ENCODE data around the gene DHX16. TPM values are rescaled to one million over a fixed set of nuclear protein-coding genes. Genes with fewer than 3 reads are reported as not detected.
A peak's percentile ranks its signal among the peaks of the same experiment; 100 is the strongest.

The DHX16 gene
- total RNA-seq, 1 experiment from 2014 or later, result 41.3 TPM

GRCh38 chr6:30657454-30657853 is 15.4 kb downstream of the DHX16 start:
- no TSS peak for BruUV-seq (replicated peaks)
- intact Hi-C loops (cut with micrococcal nuclease), result no loop called here
- H3K36me3 Mint-ChIP-seq (ENCODE audit: insufficient read depth, unreplicated experiment), result peaks cover 85% of the 10 kb centered on the region

GRCh38 chr6:30656513-30656912 is 16.3 kb downstream of the DHX16 start:
- CTCF ChIA-PET, result interaction anchor here (0.6 kb wide), 2 partner anchors 124 to 1000 kb away, joined by 3 read pairs; no protein-coding TSS in a partner anchor
- intact Hi-C loops (cut with micrococcal nuclease), result no loop called here
- no peak for DNase-seq (ENCODE audit: unreplicated experiment)
- TF ChIP-seq CTCF (IDR thresholded peaks at IDR 0.05; ENCODE audit: unreplicated experiment), result no peak
- POLR2A ChIA-PET, result interaction anchor here (0.7 to 1.3 kb wide), 2 partner anchors 10 to 75 kb away, joined by 3 read pairs; partner anchors contain the start of gene C6orf136
- Mint-ChIP-seq H3K4me1 (ENCODE audit: insufficient read depth, unreplicated experiment) (no peaks in the 10 kb centered on the region), H3K36me3 (ENCODE audit: insufficient read depth, unreplicated experiment) (peaks cover 85% of the 10 kb centered on the region), H3K4me3 (ENCODE audit: unreplicated experiment) (no peak overlapping the region), H3K9me3 (ENCODE audit: unreplicated experiment) (no peaks in the 10 kb centered on the region), H3K27me3 (ENCODE audit: insufficient read depth, unreplicated experiment) (no peaks in the 10 kb centered on the region), H3K27ac (ENCODE audit: low read depth, unreplicated experiment) (no peak overlapping the region)
- BruUV-seq (replicated peaks), result TSS peak; percentile 21

More at GRCh38 chr6:30657454-30657853, 15.4 kb downstream of the DHX16 start:
- Mint-ChIP-seq H3K27ac (ENCODE audit: low read depth, unreplicated experiment) (no peak overlapping the region), H3K27me3 (ENCODE audit: insufficient read depth, unreplicated experiment) (no peaks in the 10 kb centered on the region), H3K4me1 (ENCODE audit: insufficient read depth, unreplicated experiment) (no peaks in the 10 kb centered on the region), H3K4me3 (ENCODE audit: unreplicated experiment) (no peak overlapping the region), H3K9me3 (ENCODE audit: unreplicated experiment) (no peaks in the 10 kb centered on the region)
- ChIA-PET CTCF (no interaction called here), POLR2A (interaction anchor here (1.3 to 1.4 kb wide), 2 partner anchors 11 to 15 kb away, joined by 3 read pairs; partner anchors contain the start of genes C6orf136 and DHX16)
- DNase-seq (ENCODE audit: unreplicated experiment), result no peak
- TF ChIP-seq CTCF (IDR thresholded peaks at IDR 0.05; ENCODE audit: unreplicated experiment), result no peak

- Mint-ChIP-seq H3K27ac (ENCODE audit: low read depth, unreplicated experiment) (no peak overlapping the region), H3K27me3 (ENCODE audit: insufficient read depth, unreplicated experiment) (no peaks in the 10 kb centered on the region), H3K9me3 (ENCODE audit: unreplicated experiment) (no peaks in the 10 kb centered on the region), H3K36me3 (ENCODE audit: insufficient read depth, unreplicated experiment) (peaks cover 86% of the 10 kb centered on the region), H3K4me3 (ENCODE audit: unreplicated experiment) (no peak overlapping the region), H3K4me1 (ENCODE audit: insufficient read depth, unreplicated experiment) (no peaks in the 10 kb centered on the region)
- no peak for DNase-seq (ENCODE audit: unreplicated experiment)
- intact Hi-C loops (cut with micrococcal nuclease), result no loop called here
- no TSS peak for BruUV-seq (replicated peaks)
- ChIA-PET CTCF (no interaction called here), POLR2A (no interaction called here)
- no peak for TF ChIP-seq CTCF (IDR thresholded peaks at IDR 0.05; ENCODE audit: unreplicated experiment)
These were observed 17.1 kb downstream of the DHX16 start for GRCh38 chr6:30655743-30656094.

DNA sequence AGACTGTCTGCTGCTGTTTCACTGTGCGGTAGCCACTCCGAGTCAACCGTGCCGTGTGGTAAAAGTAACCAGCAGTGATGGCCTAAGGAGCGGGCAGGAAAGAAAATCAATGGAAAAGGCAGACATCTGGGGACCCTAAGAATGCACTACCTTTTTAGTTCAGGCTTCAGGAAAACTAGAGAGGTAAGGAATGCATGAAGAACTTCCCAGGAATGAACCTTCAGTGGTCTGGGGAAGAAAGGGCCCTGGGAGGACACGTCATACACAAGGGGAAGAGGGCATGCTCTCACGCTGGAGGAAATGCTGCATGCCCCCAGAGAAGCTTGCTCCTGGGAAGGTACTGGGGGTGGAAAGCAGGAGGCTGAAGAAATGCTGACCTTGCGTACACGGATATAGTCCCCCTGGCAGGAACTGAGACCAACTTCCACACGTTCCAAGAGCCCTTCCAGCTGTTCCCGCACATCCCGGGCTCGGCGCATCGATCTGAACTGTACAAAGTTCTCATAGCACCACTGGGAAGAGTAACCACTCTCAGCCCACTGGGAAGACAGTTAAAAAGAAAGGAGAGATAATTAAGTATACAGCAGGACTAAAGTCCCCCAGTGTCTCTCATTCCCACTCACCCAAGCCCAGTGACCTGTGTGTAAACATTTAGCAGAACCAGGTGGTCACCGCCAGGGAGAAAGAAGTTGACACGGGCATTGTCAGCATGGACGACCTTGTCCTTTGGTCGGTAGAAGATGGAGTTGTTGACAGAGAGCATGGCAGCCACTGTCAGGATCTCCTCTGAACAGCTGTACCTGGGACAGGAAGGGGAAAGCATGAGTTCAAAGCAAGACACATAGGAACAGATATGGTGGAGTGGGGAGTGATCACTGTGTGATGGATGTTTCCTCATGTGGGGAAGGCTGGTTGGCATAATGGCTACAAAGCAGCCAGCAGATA is 17.7 kb downstream of the DHX16 start:
- no peaks in the 10 kb centered on the region for H3K27me3 Mint-ChIP-seq (ENCODE audit: insufficient read depth, unreplicated experiment)
- TSS peak; percentile 14 for BruUV-seq (replicated peaks)
- H3K4me3 Mint-ChIP-seq (ENCODE audit: unreplicated experiment), result no peak overlapping the region
- peaks cover 88% of the 10 kb centered on the region for H3K36me3 Mint-ChIP-seq (ENCODE audit: insufficient read depth, unreplicated experiment)
- intact Hi-C loops (cut with micrococcal nuclease), result no loop called here
- no peak for TF ChIP-seq CTCF (IDR thresholded peaks at IDR 0.05; ENCODE audit: unreplicated experiment)
- no peak overlapping the region for H3K27ac Mint-ChIP-seq (ENCODE audit: low read depth, unreplicated experiment)
- POLR2A ChIA-PET, result interaction anchor here (1.1 kb wide), 1 partner anchor 18 kb away, joined by 3 read pairs; the partner anchor contains the start of gene DHX16
- DNase-seq (ENCODE audit: unreplicated experiment), result no peak
- CTCF ChIA-PET, result interaction anchor here (0.8 kb wide), 1 partner anchor 17 kb away, joined by 4 read pairs; no protein-coding TSS in a partner anchor
- H3K4me1 Mint-ChIP-seq (ENCODE audit: insufficient read depth, unreplicated experiment), result no peaks in the 10 kb centered on the region
- H3K9me3 Mint-ChIP-seq (ENCODE audit: unreplicated experiment), result no peaks in the 10 kb centered on the region
